Gastrocnemius medialis (tissue), 4 donors: ENCODE results near the gene TBC1D5. TPM values are rescaled to one million over a fixed set of nuclear protein-coding genes. Genes with fewer than 3 reads are reported as not detected.
A peak's percentile ranks its signal among the peaks of the same experiment; 100 is the strongest.
"Not testable (repeated sequence)": the region's sequence is repeated elsewhere in the genome, so short reads cannot be mapped to it uniquely, and the experiment has no call there.

Experiments
- ATAC-seq, 2 donors: fragments of 150-250 bp; one replicate each; pipeline ENCODE4 v1.9.1; 2016
- DNase-seq, 2 donors: peaks; one replicate each; pipeline ENCODE4 v3.0.0-alpha.2; 2019
- H3K27ac ChIP-seq, 4 donors: fragments of 200-600 bp; sonication (generic); 1 replicate in 1 of 4; 2 replicates in 3 of 4; pipeline ENCODE4 v1.5.1; 2016 to 2018; ENCODE audit warnings: mild to moderate bottlenecking in 2 of 4, moderate library complexity in 1 of 4
- H3K27me3 ChIP-seq, 3 donors: fragments of 200-600 bp; sonication (generic) in 2 of 3; 1 replicate in 1 of 3; 2 replicates in 2 of 3; pipeline versions ENCODE4 v1.5.1 to v1.6.0; 2016 to 2019; ENCODE audit warnings: mild to moderate bottlenecking in 1 of 3, moderate library complexity in 1 of 3
- H3K36me3 ChIP-seq, 2 donors: fragments of 200-600 bp; sonication (generic) in 1 of 2; one replicate each; pipeline ENCODE4 v1.5.1; 2017 to 2018
- H3K4me1 ChIP-seq, 2 donors: fragments of 200-600 bp; sonication (generic) in 1 of 2; one replicate each; pipeline ENCODE4 v1.5.1; 2016 to 2017; ENCODE audit warnings: mild to moderate bottlenecking in 2 of 2
- H3K4me3 ChIP-seq, 4 donors: fragments of 200-600 bp; sonication (generic) in 3 of 4; 1 replicate in 1 of 4; 2 replicates in 3 of 4; pipeline ENCODE4 v1.5.1; 2016 to 2019; ENCODE audit warnings: mild to moderate bottlenecking in 2 of 4
- H3K9me3 ChIP-seq, 3 donors: fragments of 200-600 bp; sonication (generic) in 2 of 3; 1 replicate in 1 of 3; 2 replicates in 2 of 3; pipeline ENCODE4 v1.5.1; 2016 to 2019
- POLR2A ChIP-seq, 2 donors: fragments of 450-650 bp; IDR thresholded peaks; one replicate each; pipeline ENCODE4 v1.6.1; 2017; ENCODE audit warnings: antibody characterized with exemption in 2 of 2, mild to moderate bottlenecking in 2 of 2, moderate library complexity in 2 of 2
- in situ Hi-C, 4 donors: fragments of 200-750 bp; cut with MboI; loops; one replicate each; pipeline versions ENCODE4 v1.15.0 to v1.8.0; 2017; ENCODE audit warnings: low sequenced_read_pairs in 4 of 4
- intact Hi-C: fragments of 100-400 bp; cut with DNase I; formaldehyde crosslinking; loops from one replicate; pipeline ENCODE4 v1.15.1; 2023; ENCODE audit warnings: low total_unique reads
- total RNA-seq, 4 donors: library from RNA; depleted of rRNA; stranded (reverse); fragments of >200 nt; gene quantifications; one replicate each; pipeline versions ENCODE4 v1.1.0 to v1.2.3, GENCODE V29; 2016
- TF ChIP-seq, protein P1 (sequence below), 5 experiments: fragments of 450-650 bp in 3 of 5; fragments of 200-600 bp in 2 of 5; sonication (generic) in 2 of 5; IDR thresholded peaks in 4 of 5; conservative IDR thresholded peaks in 1 of 5; 1 replicate in 4 of 5; 2 replicates in 1 of 5; pipeline ENCODE4 v1.5.1; 2016 to 2019; ENCODE audit warnings: antibody characterized with exemption in 5 of 5, mild to moderate bottlenecking in 3 of 5, moderate library complexity in 3 of 5

TBC1D5 gene
- total RNA-seq, 4 donors from 2014 or later, result 20.3 to 34.4 (median 27.1) TPM

DNA sequence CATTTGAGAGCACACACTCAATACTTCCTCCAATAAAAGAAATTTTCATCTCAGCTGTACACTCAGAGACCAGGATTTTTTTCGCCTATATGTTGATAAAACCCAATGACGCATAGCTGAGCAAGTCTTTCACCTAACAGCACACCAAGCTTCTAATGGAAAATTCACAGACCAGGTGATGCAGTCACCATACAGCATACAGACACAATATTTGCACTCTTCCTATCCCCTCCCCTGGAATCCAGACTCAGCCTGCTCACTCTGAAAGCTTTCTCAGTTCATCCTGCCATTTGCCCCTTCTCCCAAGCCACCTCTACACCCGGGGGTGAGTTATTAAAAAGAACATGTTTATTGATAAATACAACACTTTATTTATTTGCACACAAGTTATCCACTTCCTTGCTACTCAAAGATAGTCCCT is 1.7 kb downstream of the TBC1D5 start:
- Histone ChIP-seq H3K9me3 (no peaks in the 10 kb centered on the region), H3K4me3 (peak overlapping the region; percentile 71 to 96 (median 83)), H3K4me1 (peaks cover 19 to 21% of the 10 kb centered on the region in 2 donors), H3K27me3 (no peaks in the 10 kb centered on the region), H3K27ac (peak overlapping the region; percentile 92 to 99 (median 96)), H3K36me3 (no peaks in the 10 kb centered on the region)
- in situ Hi-C loops (loop anchor here in 1 of 4 donors (25.0 kb wide), 1 partner anchor 1453 kb away; no protein-coding TSS in a partner anchor), intact Hi-C loops (loop anchor here (5.0 to 10.0 kb wide), 4 partner anchors 258 to 1683 kb away; partner anchors contain the start of gene SATB1)
- ATAC-seq (no peak), DNase-seq (no peak)
- TF ChIP-seq, protein P1, sequence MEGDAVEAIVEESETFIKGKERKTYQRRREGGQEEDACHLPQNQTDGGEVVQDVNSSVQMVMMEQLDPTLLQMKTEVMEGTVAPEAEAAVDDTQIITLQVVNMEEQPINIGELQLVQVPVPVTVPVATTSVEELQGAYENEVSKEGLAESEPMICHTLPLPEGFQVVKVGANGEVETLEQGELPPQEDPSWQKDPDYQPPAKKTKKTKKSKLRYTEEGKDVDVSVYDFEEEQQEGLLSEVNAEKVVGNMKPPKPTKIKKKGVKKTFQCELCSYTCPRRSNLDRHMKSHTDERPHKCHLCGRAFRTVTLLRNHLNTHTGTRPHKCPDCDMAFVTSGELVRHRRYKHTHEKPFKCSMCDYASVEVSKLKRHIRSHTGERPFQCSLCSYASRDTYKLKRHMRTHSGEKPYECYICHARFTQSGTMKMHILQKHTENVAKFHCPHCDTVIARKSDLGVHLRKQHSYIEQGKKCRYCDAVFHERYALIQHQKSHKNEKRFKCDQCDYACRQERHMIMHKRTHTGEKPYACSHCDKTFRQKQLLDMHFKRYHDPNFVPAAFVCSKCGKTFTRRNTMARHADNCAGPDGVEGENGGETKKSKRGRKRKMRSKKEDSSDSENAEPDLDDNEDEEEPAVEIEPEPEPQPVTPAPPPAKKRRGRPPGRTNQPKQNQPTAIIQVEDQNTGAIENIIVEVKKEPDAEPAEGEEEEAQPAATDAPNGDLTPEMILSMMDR (IDR thresholded peaks at IDR 0.05 in 4 of 5, conservative IDR thresholded peaks at IDR 0.05 in 1 of 5), result no peak
- no peak for TF ChIP-seq POLR2A (IDR thresholded peaks at IDR 0.05)

DNA sequence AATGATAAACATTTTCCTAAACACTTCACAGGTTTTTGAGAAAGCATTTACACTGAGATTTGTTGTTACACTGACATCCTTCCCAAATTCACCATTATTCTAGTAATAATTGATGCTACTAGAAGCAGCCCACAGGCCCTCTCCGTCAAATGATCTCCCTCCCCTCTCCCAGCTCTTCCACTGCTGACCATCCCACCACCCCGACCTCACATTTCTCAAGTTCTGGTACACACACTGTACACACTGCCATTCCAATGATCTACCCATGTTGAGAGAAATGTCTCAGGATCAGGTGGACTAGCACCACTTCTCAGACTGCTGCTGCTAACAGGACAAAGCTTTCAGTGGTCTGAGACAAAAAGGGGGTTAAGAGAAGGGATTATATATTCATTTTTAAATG is 3.5 kb downstream of the TBC1D5 start:
- in situ Hi-C loops, result loop anchor here in 1 of 4 donors (25.0 kb wide), 1 partner anchor 1452 kb away; no protein-coding TSS in a partner anchor
- Histone ChIP-seq H3K4me1 (peaks cover 19 to 21% of the 10 kb centered on the region in 2 donors), H3K27ac (no peak overlapping the region), H3K36me3 (no peaks in the 10 kb centered on the region), H3K4me3 (no peak overlapping the region), H3K9me3 (no peaks in the 10 kb centered on the region), H3K27me3 (no peaks in the 10 kb centered on the region)
- DNase-seq (no peak), ATAC-seq (no peak)
- intact Hi-C loops, result loop anchor here (10.0 kb wide), 1 partner anchor 184 kb away; no protein-coding TSS in a partner anchor
- TF ChIP-seq, protein P1 (IDR thresholded peaks at IDR 0.05 in 4 of 5, conservative IDR thresholded peaks at IDR 0.05 in 1 of 5), result no peak
- no peak for TF ChIP-seq POLR2A (IDR thresholded peaks at IDR 0.05)

DNA sequence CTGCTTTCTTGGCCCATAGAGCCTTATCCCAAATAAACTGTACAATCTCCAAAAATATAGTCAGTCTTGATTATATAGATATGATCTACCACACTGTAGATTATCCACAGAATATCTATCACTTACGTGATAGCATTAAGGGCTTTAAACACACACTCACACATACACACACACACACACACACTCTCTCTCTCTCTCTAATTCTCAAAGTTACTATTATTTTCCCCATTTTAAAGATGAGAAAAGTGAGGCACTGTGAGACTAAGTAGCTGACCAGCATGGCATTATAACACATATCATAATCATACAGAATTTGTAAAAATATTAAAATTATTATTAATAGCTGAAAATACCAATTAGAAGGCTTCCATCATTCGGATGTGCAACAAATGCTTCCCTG is 4.2 kb downstream of the TBC1D5 start:
- DNase-seq (no peak), ATAC-seq (no peak)
- Histone ChIP-seq H3K4me3 (no peak overlapping the region), H3K4me1 (peaks cover 16% of the 10 kb centered on the region in 2 donors), H3K9me3 (no peaks in the 10 kb centered on the region), H3K27me3 (no peaks in the 10 kb centered on the region), H3K27ac (no peak overlapping the region), H3K36me3 (no peaks in the 10 kb centered on the region)
- intact Hi-C loops, result loop anchor here (10.0 kb wide), 1 partner anchor 183 kb away; no protein-coding TSS in a partner anchor
- TF ChIP-seq POLR2A (IDR thresholded peaks at IDR 0.05), result no peak
- TF ChIP-seq, protein P1 (IDR thresholded peaks at IDR 0.05 in 4 of 5, conservative IDR thresholded peaks at IDR 0.05 in 1 of 5), result no peak
- in situ Hi-C loops, result loop anchor here in 1 of 4 donors (25.0 kb wide), 1 partner anchor 1451 kb away; no protein-coding TSS in a partner anchor

DNA sequence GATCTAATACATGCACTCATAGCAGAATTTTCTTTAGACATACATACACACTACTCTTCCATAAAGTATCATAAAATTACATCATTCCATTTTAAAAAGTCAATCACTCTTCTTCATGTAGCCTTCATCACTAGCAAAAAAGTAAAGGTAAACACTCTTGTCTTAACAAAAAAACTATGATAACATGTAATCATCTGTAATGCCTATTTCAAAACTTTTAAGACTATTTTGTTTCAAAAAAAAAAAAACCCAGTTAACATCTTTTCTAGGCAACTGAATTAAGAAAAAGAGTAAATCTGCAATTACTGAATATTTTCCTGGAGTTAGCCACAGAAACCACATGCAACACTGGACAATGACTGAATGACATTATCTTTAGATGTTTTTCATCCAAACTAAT is 4.8 kb downstream of the TBC1D5 start:
- H3K27me3 ChIP-seq, result no peaks in the 10 kb centered on the region
- no peak for DNase-seq
- no peaks in the 10 kb centered on the region for H3K9me3 ChIP-seq
- in situ Hi-C loops (loop anchor here in 1 of 4 donors (25.0 kb wide), 1 partner anchor 1450 kb away; no protein-coding TSS in a partner anchor), intact Hi-C loops (loop anchor here (10.0 kb wide), 1 partner anchor 183 kb away; no protein-coding TSS in a partner anchor)
- H3K36me3 ChIP-seq, result no peaks in the 10 kb centered on the region
- peaks cover 13 to 16% of the 10 kb centered on the region in 2 donors for H3K4me1 ChIP-seq
- TF ChIP-seq POLR2A (IDR thresholded peaks at IDR 0.05), result no peak
- TF ChIP-seq, protein P1 (IDR thresholded peaks at IDR 0.05 in 4 of 5, conservative IDR thresholded peaks at IDR 0.05 in 1 of 5), result no peak
- H3K4me3 ChIP-seq, result no peak overlapping the region
- ATAC-seq, result no peak
- no peak overlapping the region for H3K27ac ChIP-seq

DNA sequence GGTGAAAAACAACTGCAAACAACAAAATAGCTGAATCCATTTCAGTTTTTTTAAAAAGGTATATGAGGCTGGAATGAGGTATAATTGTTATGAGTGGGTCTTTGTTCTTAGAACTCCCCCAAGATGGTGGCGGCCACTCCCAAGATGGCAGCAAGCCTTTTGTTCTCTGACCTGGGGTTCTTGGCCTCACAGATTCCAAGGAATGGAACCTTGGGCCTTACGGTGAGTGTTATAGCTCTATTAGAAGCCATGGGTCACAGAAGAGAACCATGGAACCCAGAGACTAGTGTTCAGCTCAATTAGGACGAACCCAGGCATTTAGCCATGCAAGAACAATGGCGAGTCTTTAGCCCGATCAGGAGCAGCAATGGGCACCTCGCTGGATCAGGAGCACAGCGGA is 7.1 kb downstream of the TBC1D5 start:
- not testable (repeated sequence) for H3K27me3 ChIP-seq, DNase-seq, H3K36me3 ChIP-seq, H3K27ac ChIP-seq, H3K9me3 ChIP-seq, H3K4me3 ChIP-seq, ATAC-seq, H3K4me1 ChIP-seq
- in situ Hi-C loops (loop anchor here in 1 of 4 donors (25.0 kb wide), 1 partner anchor 1448 kb away; no protein-coding TSS in a partner anchor), intact Hi-C loops (loop anchor here (10.0 kb wide), 1 partner anchor 181 kb away; no protein-coding TSS in a partner anchor)
